Stimulated activated CD4-positive, alpha-beta T cell treated with anti-CD3 and anti-CD28 coated beads, Interleukin-12 subunit alpha, Interleukin-12 subunit beta, amount 100 ng/mL, for 24 hours (primary cell): ENCODE data around the gene MTHFSD.

Experiments used
- DNase-seq, 2 experiments: peaks; one replicate each; pipeline ENCODE4 v3.0.0-alpha.2; 2020; ENCODE audit warnings: low read depth in 2 of 2

Gene MTHFSD

DNA sequence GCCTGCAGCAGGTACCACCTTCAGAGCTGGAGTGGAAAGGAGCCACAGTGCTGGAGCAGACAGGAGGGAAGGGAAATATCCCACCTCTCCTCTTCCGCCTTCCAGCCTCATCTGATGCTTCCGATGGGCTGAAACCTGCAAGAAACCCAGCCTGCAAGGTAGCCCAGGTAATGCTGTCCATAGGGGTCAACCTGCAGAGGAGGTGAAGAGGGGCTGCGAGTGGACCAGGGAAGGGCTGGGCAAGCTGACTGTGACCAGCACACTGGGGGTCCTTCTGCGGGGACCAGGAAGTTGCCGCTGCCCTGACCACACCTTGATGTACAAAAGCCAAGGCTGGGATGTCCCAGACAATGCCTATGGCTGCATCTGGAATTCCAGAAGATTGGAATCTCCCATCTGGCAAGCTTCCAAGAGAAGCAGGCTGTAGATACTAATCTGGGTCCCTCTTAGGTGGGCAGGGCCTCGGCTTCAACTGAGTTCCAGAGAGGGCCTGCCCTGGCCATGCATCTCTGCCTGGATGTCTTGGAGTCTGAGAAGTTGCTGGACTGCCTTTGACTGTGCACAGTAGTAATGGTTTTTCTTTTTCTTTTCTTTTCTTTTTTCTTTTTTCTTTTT, 29.1 kb upstream of the MTHFSD start:
- DNase-seq: no peak

DNA sequence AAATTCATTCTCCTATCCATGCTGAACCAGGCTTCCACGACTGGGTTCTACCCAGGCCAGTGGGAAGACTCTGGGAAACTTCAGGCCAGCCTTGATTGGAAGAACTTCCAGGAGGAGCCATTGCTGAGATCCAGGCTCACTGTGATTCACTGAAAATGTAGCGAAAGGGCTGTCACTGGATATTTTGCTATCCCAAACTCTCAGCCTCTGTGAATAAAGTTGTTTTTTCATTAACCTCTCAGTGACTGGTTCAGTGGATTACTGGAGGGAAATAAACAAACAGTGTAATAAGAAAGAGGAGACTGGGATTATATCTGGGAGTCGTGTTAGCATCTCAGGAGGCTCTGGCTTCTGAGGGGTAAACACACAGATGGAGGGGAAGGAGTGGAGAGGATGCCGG, 26.4 kb upstream of the MTHFSD start:
- DNase-seq: no peak

DNA sequence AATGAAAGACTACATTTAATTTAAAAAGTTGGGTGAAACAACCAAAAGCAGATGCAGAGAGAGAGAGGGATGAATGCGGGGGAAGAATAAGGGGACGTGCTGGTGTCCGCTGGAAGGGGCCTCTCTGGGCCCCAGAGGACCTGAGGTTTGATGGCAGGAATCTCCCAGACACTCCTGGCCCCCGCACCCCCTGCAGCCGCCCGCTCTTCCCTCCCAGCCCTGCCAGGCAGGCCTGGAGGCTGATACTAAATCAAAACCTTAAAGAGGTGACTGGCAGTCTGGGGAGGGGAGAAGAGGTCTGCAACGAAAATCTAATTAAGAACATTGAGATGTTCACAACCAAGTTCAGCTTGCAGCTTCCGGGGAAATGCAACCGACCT, 25.7 kb upstream of the MTHFSD start:
- no peak for DNase-seq

DNA sequence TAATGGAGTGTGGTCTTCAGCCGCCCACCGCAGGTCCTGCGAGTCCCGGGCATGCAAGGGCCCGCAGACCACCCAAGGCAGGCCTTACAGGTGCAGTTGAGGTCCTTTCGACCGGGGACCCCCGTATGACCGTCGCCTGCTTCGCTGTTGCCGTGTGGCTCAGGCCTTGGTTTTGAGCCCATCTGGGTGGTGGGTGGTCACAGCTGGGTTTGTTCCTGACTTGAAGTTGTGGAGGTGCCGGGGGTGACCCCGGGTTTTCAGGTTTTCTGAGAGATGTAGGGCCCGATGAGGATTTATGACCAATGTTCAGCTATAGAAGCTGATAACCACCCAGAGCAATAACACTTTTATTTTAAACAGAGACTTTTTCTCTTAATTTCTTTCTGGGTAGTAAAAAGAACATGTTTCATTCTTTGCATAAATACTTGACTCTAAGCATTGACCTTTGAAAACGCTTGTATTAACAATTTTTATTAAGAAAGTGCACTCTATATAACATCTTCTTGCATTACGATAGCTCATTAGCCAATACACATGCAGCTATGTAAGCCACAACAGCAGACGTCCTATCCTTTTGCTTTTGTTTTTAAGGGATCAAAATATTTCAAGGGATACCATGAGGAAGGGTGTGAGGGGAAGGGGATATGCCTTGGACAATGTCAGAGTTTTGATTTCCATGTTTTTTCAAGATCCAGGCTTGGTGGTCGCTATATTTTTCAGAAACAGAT, 25.2 kb upstream of the MTHFSD start:
- no peak for DNase-seq

DNA sequence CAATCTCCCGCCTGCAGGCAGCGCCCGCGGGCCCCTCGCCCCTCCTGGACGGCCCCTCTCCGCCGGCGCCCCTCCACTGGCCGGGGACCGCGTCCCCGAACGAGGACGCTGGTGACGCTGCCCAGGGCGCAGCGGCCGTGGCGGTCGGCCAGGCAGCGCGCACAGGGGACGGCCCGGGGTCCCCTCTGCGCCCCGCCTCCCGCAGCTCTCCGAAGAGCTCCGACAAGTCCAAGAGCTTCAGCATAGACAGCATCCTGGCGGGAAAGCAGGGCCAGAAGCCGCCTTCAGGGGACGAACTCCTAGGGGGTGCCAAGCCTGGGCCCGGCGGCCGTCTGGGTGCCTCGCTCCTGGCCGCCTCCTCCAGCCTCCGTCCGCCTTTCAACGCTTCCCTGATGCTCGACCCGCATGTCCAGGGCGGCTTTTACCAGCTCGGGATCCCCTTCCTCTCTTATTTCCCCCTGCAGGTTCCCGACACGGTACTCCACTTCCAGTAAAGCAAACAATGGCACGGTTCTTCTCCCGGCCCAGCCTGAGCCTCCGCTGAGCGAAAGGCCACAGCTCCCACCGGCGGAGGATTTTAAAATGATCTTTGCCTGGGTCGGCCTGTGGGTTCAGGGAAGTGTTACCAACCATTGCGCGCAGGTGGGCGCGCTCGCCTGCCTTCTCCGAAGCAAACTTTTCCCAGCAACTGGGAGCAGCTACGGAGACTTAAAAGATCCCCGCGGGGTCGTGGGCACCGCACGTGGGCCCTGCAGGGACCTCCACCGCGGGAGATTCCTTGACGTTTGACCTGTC, 24.4 kb upstream of the MTHFSD start:
- DNase-seq: no peak

DNA sequence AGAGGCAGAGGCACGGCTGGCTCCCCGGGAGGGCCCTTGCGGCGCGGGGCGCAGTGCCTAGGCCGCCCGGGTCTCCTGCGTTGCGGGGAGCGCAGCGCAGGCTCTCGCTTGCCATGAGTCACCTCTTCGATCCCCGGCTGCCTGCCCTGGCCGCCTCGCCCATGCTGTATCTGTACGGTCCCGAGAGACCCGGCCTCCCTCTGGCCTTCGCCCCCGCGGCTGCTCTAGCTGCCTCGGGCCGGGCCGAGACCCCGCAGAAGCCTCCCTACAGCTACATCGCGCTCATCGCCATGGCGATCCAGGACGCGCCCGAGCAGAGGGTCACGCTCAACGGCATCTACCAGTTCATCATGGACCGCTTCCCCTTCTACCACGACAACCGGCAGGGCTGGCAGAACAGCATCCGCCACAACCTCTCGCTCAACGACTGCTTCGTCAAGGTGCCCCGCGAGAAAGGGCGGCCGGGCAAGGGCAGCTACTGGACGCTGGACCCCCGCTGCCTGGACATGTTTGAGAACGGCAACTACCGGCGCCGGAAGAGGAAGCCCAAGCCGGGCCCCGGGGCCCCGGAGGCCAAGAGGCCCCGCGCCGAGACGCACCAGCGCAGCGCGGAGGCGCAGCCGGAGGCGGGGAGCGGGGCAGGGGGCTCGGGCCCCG, 23.7 kb upstream of the MTHFSD start:
- DNase-seq: no peak

DNA sequence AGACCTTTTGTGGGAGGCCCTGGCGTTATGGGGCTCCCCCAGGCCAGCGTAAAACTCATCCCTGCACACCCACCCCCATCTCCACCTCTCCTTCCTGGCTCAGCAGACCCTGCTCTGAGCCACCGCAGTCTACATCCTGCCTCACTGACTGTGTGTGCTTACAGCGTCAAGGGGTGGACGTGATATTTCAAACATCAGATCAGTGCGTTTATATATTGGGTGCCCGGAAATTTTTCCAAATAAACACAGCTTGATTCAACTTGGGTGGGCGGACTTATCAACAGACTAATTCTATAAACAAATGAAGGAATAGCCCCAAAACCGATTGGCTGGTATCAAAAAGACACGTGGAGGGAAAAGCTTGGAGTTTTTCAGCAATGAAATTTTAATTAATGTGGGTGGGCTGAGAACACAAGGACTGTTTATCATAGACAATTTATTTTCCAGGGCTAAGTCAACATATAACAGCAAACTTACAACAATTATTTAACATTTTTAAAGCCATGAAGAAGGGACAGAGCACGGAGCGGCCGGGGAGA, 23.1 kb upstream of the MTHFSD start, which contains the start of gene FOXL1:
TSS of gene FOXL1 (plus strand) at position 489 of the 539 bp plus-strand sequence. CDS start 175 bp downstream, outside the sequence.
- no peak for DNase-seq

DNA sequence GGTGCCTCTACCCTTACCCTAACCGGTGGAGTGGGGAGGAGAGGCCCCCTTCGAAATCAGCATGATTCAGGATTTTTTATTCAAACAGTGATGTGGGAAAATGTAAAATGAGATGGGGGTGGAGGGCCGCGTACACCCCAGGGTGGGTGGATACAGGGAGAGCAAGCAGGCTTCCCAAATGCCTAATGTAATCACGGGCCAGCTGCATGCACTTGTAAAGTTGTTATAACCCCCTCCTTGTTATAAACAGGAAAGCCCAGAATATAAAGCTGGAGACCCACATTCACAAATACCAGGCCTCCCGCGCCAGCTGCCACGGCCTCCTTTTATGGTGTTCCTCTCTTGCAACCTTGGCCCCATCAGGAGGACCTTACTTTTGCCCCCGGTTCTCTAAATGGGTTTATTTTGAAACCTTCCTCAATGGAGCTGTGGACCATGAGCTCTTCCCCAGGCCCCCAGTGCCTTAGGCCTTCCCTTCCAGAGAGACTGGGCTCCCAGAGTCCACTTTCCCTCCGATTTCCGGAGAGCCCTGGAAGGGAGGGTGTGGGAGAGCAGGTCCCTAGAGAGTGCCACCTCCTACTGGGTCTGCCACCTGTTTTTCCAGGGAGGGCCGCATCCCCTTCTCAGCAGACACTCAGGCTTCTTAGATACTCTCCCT, 22.4 kb upstream of the MTHFSD start:
- DNase-seq: no peak

DNA sequence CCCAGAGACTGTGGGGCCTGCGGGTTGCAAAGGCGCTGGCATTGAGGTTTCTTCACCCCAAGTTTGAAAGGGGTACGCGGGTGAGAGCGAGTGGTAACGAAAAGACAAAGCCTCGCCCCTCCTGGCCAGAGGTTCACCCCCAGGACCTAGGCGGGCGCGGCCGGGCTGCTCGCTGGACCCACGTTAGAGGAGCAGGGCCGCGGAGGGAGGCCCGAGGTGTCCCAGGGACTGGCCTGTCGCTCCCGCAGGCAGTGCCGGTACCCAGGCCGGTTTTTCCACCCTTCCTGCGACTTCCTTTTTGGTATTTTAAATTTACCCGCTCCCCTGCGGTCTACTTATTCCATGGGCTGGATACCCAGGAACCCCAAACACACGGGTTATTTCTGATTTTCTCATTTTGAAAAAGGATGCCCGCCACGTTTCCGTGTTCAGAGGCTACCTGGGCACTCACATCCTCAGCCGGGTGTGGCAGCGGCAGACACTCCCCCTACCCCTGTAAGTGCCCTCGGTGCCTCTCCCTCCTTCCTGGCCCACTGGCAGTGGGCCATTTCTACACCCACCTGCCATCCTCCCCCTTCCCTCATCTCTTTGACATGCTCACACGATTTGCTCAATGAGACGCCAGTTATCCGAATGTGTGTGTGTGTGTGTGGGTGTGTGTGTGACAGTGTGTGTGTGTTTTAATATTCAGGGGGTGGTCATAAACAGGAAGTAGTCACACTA, 21.7 kb upstream of the MTHFSD start:
- DNase-seq: no peak

DNA sequence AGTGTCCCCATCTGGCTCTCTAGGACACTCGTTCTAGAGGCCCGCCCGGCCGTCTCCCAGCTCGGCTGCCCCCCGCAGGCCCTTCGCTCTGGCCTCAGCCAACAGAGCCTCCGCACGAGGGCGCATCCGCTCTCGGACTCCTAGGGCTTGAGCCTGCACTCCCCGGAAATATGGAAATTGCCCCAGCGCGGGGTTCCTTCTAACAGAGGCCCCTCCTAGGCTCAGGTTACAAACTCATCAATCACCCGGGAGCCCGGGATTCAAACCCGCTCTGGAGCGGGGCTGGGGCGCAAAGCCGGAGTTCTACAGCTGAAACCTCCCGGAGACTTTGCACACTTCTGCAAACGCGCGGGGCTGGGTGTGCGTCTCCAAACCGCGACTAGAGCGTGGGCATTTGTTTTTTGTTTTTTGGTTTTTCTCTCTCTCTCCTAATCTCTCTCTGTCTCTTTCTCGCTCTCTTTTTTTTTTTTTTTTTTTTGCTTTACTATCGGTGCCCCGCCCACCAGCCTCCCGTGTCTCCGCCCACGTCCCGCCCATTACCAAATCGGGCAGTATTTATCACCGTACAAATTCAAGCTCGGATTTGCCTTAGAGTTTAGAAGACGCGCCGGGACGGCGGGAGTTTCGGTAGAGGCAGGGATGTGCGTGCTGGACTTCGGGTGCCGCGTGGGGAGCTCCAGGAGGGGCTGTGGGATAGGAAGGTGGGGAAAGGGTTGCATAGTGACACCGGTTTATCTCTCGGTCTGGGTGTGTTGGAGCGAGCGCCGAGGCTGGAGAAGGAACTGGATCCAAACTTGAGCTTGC, 20.9 kb upstream of the MTHFSD start:
- DNase-seq: peak in 1 of 2 experiments; percentile 51

DNA sequence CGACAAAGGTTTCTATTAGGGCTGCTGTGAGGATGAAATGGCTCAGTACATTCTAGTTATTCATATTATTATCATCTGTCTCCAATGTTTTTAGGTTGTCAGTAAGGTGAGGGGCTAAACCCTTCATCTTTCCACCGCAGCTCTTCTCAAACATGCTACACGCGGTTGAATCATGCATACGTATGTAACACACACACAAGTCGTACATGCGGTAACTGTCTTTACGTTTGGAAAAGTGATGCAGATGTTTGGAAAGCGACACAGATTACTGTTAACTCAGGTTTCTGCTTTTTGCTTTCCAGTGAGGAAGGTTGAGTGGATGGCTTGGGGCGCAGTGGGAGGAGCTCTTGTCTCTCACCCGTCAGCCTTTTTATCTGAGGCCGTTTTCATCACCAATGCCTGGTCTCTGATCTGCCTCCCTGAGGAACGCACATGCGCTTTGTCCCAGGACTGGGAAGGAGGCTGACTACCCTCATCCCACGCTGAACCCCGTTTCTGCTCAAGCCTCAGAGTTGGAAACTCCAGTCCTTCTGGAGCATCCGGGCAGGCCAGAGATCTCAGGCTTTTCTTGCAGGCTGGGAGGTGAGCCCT, 20.2 kb upstream of the MTHFSD start:
- DNase-seq: no peak

DNA sequence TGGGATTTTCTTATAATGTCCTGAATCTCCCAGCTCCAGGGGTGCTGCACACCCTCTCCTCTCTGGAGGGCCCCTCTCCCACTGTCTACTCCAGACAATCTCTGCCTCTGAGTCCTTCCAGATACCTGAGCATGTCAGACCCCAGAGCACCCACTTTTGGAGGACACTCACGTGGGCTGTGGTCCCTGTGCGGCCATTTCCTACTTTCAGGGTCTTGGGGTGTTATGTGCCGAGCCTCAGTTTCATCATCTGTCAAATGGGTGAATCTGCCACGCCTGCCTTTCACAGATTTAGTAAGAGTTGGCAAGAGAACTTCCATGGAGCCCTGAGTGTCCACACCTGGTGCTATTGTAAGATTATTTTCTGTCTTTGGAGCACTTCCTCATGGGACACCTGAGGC, 19.6 kb upstream of the MTHFSD start:
- no peak for DNase-seq

DNA sequence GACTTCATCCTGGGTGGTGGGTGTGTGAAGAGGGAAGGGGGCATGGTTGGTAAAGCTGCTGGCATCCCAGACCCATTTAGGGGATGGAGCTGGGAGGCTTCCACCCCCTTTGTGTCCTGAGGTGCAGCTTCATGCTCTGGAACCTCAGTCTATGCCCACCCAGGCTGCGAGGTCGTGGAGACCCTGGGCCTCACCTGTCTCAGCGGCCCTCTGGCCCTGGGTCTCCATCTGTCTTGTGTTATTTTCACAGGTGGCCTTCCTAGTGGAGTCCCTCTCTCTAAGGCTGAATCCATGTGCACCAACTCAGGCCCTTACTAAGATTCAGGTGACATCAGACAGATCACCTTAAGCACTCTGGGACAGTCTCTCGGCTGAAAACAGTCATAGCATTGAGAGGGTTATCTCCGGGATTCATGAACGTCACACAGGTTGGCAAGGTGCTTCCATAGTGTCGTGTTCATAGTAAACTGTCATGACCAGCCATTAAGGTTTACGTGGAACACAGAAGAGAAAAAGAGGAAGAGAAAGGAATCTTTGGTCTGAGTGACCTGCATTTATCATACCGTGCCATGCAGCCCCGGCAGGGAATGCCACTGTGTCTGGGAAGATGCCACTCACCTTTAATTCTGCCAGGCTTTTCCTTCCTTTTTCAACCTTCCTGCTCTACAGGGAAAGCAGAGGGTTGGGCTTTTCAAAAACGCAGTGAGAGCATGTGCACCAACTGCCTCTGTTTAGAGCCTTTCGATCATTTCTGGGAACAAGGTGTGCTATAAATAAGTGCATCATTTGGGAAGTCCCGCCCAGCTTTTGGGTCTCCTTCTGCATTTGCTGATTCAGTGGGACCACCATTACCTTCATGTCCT, 18.8 kb upstream of the MTHFSD start:
- no peak for DNase-seq

DNA sequence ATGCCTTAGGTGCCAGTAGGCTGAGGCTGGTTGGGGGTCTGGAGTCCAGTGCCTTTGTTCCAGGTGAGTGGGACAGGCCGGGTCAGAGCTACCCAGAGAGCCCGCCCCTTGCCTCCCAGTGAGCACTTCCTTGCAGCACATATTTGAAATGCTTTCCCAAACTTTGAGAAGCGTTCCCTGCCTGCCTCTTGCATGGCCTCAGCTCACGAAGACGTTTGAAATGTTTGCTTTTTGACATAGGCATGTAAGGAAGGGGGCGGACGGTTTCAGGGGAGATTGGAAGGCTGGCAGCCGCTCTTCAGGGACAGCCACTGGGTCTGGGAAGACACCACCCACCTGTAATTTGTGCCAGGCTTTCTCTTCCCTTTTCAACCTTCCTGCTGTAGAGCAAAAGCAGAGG, 18.2 kb upstream of the MTHFSD start:
- no peak for DNase-seq

DNA sequence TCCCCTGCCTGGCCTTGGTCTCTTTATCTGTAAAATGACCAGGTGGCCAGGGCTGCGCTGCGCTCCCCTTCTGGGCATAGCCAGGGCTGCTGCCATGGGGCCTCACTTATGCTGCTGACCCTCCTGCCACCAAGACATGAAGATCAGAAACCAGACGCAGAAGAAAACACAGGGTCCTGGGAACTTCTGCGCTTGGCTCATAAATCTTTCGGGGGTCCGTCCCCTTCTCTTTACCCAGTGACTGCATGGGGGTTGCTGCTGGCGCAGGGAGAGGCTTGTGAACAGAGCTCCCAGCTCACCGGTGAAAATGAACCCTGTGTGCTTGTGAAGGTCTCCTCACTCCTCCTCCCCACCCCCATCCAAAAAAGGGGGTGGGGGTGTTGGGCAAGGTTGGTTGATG, 17.6 kb upstream of the MTHFSD start:
- no peak for DNase-seq

DNA sequence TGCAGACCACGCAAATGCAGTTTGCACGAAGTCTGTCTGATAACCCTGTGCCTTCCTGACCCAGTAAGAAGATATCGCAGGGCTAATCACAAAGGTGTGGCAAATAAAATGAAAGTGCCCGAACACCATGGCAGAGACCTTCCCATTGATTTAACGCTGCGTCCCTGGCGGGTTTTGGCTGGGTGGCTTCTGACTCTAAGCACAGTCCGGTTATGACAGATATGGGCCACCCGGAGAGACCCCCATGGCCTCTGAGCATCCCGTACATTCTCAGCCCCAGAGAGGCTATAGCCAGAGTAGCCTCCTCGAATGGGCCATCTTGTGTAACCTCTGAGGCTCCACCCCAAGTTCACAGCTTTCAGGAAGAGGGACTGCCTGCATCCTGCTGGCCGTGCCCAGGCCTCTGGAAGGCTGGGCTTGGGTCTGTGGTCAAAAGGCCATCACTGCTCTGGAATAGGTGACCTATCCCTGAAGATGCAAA, 17.0 kb upstream of the MTHFSD start:
- no peak for DNase-seq

DNA sequence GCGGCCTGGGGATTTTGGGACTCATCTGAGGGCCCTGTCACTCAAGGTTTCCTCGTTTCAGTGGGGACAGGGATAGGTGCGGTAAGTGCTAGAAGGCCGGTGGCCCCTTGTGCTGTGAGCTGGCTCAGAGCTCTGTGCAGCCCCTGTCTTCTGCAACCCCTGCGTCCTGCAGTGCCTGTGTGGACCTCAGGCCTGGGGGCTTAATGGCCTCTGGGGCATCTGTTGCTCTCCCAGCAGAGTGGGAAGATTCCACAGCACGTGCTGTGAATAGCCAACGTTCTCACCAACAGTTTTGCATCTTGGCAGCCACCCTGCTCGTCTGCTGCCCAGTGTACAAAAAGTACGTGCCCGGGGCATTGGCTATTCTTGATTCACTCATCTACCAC, 16.5 kb upstream of the MTHFSD start:
- DNase-seq: no peak
